RWPE1 (cell line): ENCODE results near the gene F5.

Experiments used
- CTCF ChIA-PET: fragments of 350-600 bp; sonication (Branson Sonifier 250); formaldehyde crosslinking; extraction: SDS; loops from one replicate; lab custom pipeline; 2021; lab: Yijun Ruan, JAX
- POLR2A ChIA-PET: fragments of 400-600 bp; formaldehyde crosslinking; extraction: SDS; loops from one replicate; lab custom pipeline; 2020; ENCODE audit warnings: antibody characterized with exemption; ENCODE audit not compliant: low non-redundant PET; lab: Yijun Ruan, JAX
- DNase-seq: peaks from one replicate; pipeline ENCODE4 v3.0.0; 2012; ENCODE audit warnings: low spot score
- H3K27ac ChIP-seq: fragments of 450-650 bp; 2 replicates; pipeline ENCODE4 v1.5.1; 2017
- CTCF ChIP-seq: fragments of 450-650 bp; conservative IDR thresholded peaks from 2 replicates; pipeline ENCODE4 v1.5.1; 2017; ENCODE audit warnings: low read depth, mild to moderate bottlenecking

F5 gene

GRCh38 chr1:169525391-169525790 is 60.9 kb downstream of the F5 start:
- POLR2A ChIA-PET = no interaction called here
- no peak for DNase-seq
- H3K27ac ChIP-seq = no peak overlapping the region
- no peak for TF ChIP-seq CTCF
- CTCF ChIA-PET = interaction anchor here (0.7 kb wide), 1 partner anchor 308 kb away, joined by 3 read pairs; no protein-coding TSS in a partner anchor

- no peak for TF ChIP-seq CTCF
- ChIA-PET POLR2A (no interaction called here), CTCF (interaction anchor here (0.6 kb wide), 1 partner anchor 144 kb away, joined by 3 read pairs; no protein-coding TSS in a partner anchor)
- H3K27ac ChIP-seq = no peak overlapping the region
- DNase-seq = no peak
Measured at GRCh38 chr1:169523904-169524303, 62.4 kb downstream of the F5 start.

- TF ChIP-seq CTCF = no peak
- no peak for DNase-seq
- ChIA-PET CTCF (no interaction called here), POLR2A (no interaction called here)
- H3K27ac ChIP-seq = no peak overlapping the region
Measured at GRCh38 chr1:169521226-169521625, 65.1 kb downstream of the F5 start.

- no peak for TF ChIP-seq CTCF
- DNase-seq = no peak
- H3K27ac ChIP-seq = no peak overlapping the region
- ChIA-PET POLR2A (no interaction called here), CTCF (interaction anchor here (0.5 to 0.6 kb wide), 2 partner anchors 169 to 965 kb away, joined by 3 to 6 read pairs; no protein-coding TSS in a partner anchor)
Measured at GRCh38 chr1:169517558-169518186, 68.6 kb downstream of the F5 start.

- no peak for DNase-seq
- no peak overlapping the region for H3K27ac ChIP-seq
- TF ChIP-seq CTCF = no peak
- ChIA-PET CTCF (interaction anchor here (0.6 kb wide), 1 partner anchor 1366 kb away, joined by 4 read pairs; no protein-coding TSS in a partner anchor), POLR2A (no interaction called here)
Measured at GRCh38 chr1:169515641-169516040, 70.6 kb downstream of the F5 start.

- no peak overlapping the region for H3K27ac ChIP-seq
- TF ChIP-seq CTCF = no peak
- DNase-seq = no peak
- ChIA-PET CTCF (interaction anchor here (0.6 kb wide), 2 partner anchors 1367 to 1580 kb away, joined by 3 to 4 read pairs; no protein-coding TSS in a partner anchor), POLR2A (no interaction called here)
Measured at GRCh38 chr1:169514566-169515270, 71.6 kb downstream of the F5 start.
